Neutrophil (primary cell): ENCODE measurements around the gene ADGRV1.
"Not testable (repeated sequence)": the region's sequence is repeated elsewhere in the genome, so short reads cannot be mapped to it uniquely, and the experiment has no call there.

ENCODE experiments used
- H3K27ac ChIP-seq: fragments of 200-600 bp; sonication (generic); 2 replicates; pipeline ENCODE4 v1.5.1; 2016; ENCODE audit warnings: mild to moderate bottlenecking, moderate library complexity
- H3K27me3 ChIP-seq: fragments of 200-600 bp; sonication (generic); 2 replicates; pipeline ENCODE4 v1.6.0; 2016; ENCODE audit warnings: mild to moderate bottlenecking
- H3K36me3 ChIP-seq: fragments of 200-600 bp; sonication (generic); 2 replicates; pipeline ENCODE4 v1.5.1; 2017
- H3K4me1 ChIP-seq, 2 experiments: fragments of 200-600 bp in 1 of 2; sonication (generic) in 1 of 2; 1 replicate in 1 of 2; 2 replicates in 1 of 2; pipeline versions ENCODE4 v1.5.1 to v1.6.1; 2013 to 2016; ENCODE audit warnings: low read depth in 1 of 2, low read length in 1 of 2, mild to moderate bottlenecking in 1 of 2, moderate library complexity in 1 of 2; ENCODE audit not compliant: control insufficient read depth in 1 of 2, insufficient read depth in 1 of 2
- H3K4me3 ChIP-seq, 2 experiments: fragments of 200-600 bp in 1 of 2; sonication (generic) in 1 of 2; 1 replicate in 1 of 2; 2 replicates in 1 of 2; pipeline ENCODE4 v1.5.1; 2013 to 2016; ENCODE audit warnings: low read depth in 1 of 2, low read length in 1 of 2, mild to moderate bottlenecking in 1 of 2, moderate library complexity in 1 of 2
- H3K9me3 ChIP-seq: fragments of 200-600 bp; sonication (generic); 2 replicates; pipeline ENCODE4 v1.5.1; 2016
- CTCF ChIP-seq: fragments of 200-600 bp; sonication (generic); IDR thresholded peaks from 2 replicates; pipeline ENCODE4 v1.5.1; 2016; ENCODE audit warnings: antibody characterized with exemption

Gene ADGRV1

GRCh38 chr5:90585337-90585986, 26.9 kb downstream of the ADGRV1 start:
- Histone ChIP-seq H3K9me3 (no peaks in the 10 kb centered on the region), H3K4me3 (no peak overlapping the region), H3K27me3 (no peaks in the 10 kb centered on the region), H3K27ac (no peak overlapping the region), H3K4me1 (no peaks in the 10 kb centered on the region), H3K36me3 (no peaks in the 10 kb centered on the region)
- TF ChIP-seq CTCF: no peak

DNA sequence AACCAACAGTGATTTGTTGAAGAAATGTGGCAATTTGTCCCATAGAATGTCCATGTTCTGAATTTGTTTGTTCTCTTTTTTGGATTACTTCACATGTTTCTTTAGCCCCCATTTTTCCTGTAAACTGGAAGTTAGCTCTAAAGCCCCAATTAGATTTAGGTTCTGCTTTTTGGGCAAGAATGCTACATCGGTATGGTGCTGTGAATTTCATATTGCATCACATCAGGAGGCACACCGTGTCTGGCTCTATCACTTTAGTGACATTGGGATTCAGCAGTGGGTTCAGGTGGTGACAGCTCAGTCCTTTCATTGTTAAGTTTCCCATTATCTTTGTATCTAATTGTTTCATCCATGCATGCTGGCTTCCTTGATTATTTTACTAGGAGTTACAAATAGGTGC, 27.9 kb downstream of the ADGRV1 start:
- Histone ChIP-seq H3K27me3 (no peaks in the 10 kb centered on the region), H3K27ac (no peak overlapping the region), H3K4me1 (no peaks in the 10 kb centered on the region), H3K9me3 (no peaks in the 10 kb centered on the region), H3K36me3 (no peaks in the 10 kb centered on the region), H3K4me3 (no peak overlapping the region)
- TF ChIP-seq CTCF: no peak

DNA sequence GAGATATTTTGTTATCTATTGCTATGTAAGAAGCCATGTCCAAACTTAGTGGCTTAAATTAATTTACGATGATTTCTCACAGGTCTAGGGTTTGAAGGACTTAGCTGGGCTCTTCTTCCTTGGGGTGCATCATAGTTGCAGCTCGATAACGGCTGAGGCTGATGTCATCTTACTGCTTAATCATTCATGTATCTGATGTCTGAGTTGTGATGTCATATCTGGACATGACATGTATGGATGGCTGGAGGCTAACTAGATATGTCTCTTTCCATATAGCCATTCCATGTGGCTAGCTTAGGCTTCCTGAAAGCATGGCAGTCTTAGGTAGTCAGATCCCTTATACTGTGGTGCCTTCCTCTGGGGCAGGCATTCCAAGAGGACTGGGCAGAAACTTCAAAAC, 31.6 kb downstream of the ADGRV1 start:
- TF ChIP-seq CTCF: no peak
- Histone ChIP-seq H3K27ac (no peak overlapping the region), H3K27me3 (no peaks in the 10 kb centered on the region), H3K4me1 (no peaks in the 10 kb centered on the region), H3K4me3 (no peak overlapping the region), H3K36me3 (no peaks in the 10 kb centered on the region), H3K9me3 (no peaks in the 10 kb centered on the region)

GRCh38 chr5:90593083-90593482, 34.5 kb downstream of the ADGRV1 start:
- not testable (repeated sequence) for H3K27ac ChIP-seq, H3K27me3 ChIP-seq, H3K4me1 ChIP-seq, H3K4me3 ChIP-seq, H3K36me3 ChIP-seq, H3K9me3 ChIP-seq

- H3K9me3 ChIP-seq, H3K36me3 ChIP-seq: not testable (repeated sequence)
Measured at GRCh38 chr5:90595766-90596165, 37.2 kb downstream of the ADGRV1 start.

GRCh38 chr5:90598293-90598692, 39.7 kb downstream of the ADGRV1 start:
- no peak for TF ChIP-seq CTCF

More at GRCh38 chr5:90595766-90596165, 37.2 kb downstream of the ADGRV1 start:
- H3K4me3 ChIP-seq, H3K27ac ChIP-seq, H3K27me3 ChIP-seq, H3K4me1 ChIP-seq: not testable (repeated sequence)

DNA sequence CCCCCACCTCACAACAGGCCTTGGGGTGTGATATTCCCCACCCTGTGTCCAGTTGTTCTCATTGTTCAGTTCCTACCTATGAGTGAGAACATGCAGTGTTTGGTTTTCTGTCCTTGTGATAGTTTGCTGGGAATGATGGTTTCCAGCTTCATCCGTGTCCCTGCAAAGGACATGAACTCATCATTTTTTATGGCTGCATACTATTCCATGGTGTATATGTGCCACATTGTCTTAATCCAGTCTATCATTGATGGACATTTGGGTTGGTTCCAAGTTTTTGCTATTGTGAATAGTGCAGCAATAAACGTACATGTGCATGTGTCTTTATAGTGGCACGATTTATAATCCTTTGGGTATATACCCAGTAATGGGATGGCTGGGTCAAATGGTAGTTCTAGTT, 41.7 kb downstream of the ADGRV1 start:
- not testable (repeated sequence) for H3K4me3 ChIP-seq, H3K27ac ChIP-seq, H3K4me1 ChIP-seq, H3K36me3 ChIP-seq, H3K9me3 ChIP-seq, H3K27me3 ChIP-seq

More at GRCh38 chr5:90598293-90598692, 39.7 kb downstream of the ADGRV1 start:
- H3K9me3 ChIP-seq: no peaks in the 10 kb centered on the region
- no peak overlapping the region for H3K4me3 ChIP-seq
- no peak overlapping the region for H3K27ac ChIP-seq
- H3K27me3 ChIP-seq: no peaks in the 10 kb centered on the region
- no peaks in the 10 kb centered on the region for H3K4me1 ChIP-seq
- H3K36me3 ChIP-seq: no peaks in the 10 kb centered on the region
